Measurements from ENCODE around the gene IGDCC3. TPM values are rescaled to one million over a fixed set of nuclear protein-coding genes. Genes with fewer than 3 reads are reported as not detected.
A peak's percentile ranks its signal among the peaks of the same experiment; 100 is the strongest.

Gene IGDCC3
- total RNA-seq, 6 experiments from 2014 or later, result not detected

DNA sequence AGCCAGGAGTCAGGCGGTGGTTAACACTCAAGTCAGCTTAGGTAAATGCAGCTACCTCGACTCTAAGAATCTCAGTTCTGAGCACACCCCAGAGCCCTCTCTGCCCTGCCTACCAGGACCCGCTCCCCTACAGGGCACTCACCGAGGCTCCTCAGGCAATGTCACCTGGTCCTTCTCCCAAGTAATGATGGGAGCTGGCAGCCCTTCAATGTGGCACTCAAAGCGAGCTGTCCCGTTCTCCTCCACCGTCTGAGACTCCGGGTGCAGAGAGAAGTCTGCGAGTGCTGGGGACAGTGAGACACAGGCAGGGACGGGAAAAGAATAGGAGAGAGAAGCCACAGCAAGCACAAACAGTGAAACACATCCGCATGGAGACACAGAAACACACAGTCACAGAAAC, 32.2 kb upstream of the IGDCC3 start:
- H3K9me3 Mint-ChIP-seq, result no peaks in the 10 kb centered on the region
- no peaks in the 10 kb centered on the region for H3K36me3 Mint-ChIP-seq (ENCODE audit: low read depth)
- DNase-seq, result no peak
- no peak overlapping the region for H3K4me3 Mint-ChIP-seq
- peaks cover 2% of the 10 kb centered on the region for H3K27me3 Mint-ChIP-seq (ENCODE audit: insufficient read depth)
- TF ChIP-seq, protein P1, sequence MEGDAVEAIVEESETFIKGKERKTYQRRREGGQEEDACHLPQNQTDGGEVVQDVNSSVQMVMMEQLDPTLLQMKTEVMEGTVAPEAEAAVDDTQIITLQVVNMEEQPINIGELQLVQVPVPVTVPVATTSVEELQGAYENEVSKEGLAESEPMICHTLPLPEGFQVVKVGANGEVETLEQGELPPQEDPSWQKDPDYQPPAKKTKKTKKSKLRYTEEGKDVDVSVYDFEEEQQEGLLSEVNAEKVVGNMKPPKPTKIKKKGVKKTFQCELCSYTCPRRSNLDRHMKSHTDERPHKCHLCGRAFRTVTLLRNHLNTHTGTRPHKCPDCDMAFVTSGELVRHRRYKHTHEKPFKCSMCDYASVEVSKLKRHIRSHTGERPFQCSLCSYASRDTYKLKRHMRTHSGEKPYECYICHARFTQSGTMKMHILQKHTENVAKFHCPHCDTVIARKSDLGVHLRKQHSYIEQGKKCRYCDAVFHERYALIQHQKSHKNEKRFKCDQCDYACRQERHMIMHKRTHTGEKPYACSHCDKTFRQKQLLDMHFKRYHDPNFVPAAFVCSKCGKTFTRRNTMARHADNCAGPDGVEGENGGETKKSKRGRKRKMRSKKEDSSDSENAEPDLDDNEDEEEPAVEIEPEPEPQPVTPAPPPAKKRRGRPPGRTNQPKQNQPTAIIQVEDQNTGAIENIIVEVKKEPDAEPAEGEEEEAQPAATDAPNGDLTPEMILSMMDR (IDR thresholded peaks at IDR 0.05), result no peak
- H3K27ac Mint-ChIP-seq, result no peak overlapping the region
- H3K4me1 Mint-ChIP-seq (ENCODE audit: low read depth), result peaks cover 25% of the 10 kb centered on the region

DNA sequence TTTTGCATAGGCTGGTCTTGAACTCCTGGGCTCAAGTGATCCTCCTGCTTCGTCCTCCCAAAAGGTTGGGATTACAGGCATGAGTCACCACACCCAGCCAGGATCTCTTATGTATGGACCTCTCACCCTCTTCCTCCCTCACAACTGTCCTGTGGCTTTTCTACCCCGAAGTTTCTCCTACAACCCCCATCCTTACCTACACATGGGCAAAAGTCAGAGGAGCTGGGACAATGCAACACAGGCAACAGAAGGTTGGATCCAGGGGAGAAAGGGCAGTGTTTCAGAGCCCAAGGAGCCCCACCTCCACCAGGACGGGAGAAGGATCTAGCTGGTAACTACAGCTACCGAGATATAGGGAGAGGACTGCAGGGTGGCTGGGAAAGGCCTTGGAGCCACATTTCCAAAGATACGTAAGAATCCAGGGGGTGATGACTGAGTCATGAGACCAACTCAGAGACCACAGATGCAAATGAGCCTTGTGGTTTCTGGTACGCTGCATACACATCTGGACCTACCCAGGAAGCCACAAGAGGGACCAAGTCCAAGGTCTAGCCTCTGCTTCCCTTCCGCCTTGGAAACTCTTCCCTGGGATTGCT, 31.3 kb upstream of the IGDCC3 start:
- TF ChIP-seq, protein P1 (IDR thresholded peaks at IDR 0.05), result 0 out of 2 replicates have a peak, but pooled peaks have one; percentile 29
- peaks cover 24% of the 10 kb centered on the region for H3K4me1 Mint-ChIP-seq (ENCODE audit: low read depth)
- peaks cover 1% of the 10 kb centered on the region for H3K27me3 Mint-ChIP-seq (ENCODE audit: insufficient read depth)
- H3K27ac Mint-ChIP-seq, result peak overlapping the region; percentile 87
- peak; percentile 85 for DNase-seq
- no peaks in the 10 kb centered on the region for H3K9me3 Mint-ChIP-seq
- peak overlapping the region; percentile 68 for H3K4me3 Mint-ChIP-seq
- H3K36me3 Mint-ChIP-seq (ENCODE audit: low read depth), result no peaks in the 10 kb centered on the region

DNA sequence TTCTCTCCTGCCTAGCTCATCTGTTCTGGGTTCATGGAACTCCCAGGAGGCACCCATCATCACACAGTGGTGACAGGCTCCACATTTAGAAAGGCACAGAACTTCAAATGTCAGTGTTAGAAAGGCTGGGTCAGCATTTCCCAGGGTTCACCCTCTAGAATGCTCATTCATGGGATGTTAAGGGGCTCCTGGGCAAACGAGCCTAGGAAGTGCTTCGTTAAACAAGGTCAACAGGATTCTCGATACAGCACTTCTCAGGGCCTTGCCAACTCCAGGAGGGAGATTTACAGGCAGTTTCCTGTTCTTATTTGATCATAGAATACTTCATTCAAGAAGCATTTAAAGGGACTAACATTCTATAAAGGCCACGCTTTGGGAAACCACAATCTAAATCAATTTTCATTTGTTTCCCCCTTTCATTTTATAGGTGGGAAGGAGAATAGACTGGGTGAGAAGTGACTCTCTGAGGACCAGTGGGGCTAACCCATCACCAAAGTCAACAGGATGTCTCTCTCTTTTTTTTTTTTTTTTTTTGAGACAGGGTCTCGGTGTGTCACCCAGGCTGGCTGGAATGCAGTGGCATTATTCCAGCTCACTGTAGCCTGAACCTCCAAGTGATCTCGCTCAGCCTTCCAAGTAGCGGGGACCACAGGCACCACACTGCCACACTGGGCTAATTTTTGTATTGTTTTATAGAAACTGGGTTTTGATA, 30.7 kb upstream of the IGDCC3 start:
- H3K36me3 Mint-ChIP-seq (ENCODE audit: low read depth), result no peaks in the 10 kb centered on the region
- TF ChIP-seq, protein P1 (IDR thresholded peaks at IDR 0.05), result no peak
- DNase-seq, result no peak
- peaks cover 20% of the 10 kb centered on the region for H3K4me1 Mint-ChIP-seq (ENCODE audit: low read depth)
- peaks cover 4% of the 10 kb centered on the region for H3K27me3 Mint-ChIP-seq (ENCODE audit: insufficient read depth)
- H3K4me3 Mint-ChIP-seq, result peak overlapping the region; percentile 68
- peak overlapping the region; percentile 87 for H3K27ac Mint-ChIP-seq
- no peaks in the 10 kb centered on the region for H3K9me3 Mint-ChIP-seq

DNA sequence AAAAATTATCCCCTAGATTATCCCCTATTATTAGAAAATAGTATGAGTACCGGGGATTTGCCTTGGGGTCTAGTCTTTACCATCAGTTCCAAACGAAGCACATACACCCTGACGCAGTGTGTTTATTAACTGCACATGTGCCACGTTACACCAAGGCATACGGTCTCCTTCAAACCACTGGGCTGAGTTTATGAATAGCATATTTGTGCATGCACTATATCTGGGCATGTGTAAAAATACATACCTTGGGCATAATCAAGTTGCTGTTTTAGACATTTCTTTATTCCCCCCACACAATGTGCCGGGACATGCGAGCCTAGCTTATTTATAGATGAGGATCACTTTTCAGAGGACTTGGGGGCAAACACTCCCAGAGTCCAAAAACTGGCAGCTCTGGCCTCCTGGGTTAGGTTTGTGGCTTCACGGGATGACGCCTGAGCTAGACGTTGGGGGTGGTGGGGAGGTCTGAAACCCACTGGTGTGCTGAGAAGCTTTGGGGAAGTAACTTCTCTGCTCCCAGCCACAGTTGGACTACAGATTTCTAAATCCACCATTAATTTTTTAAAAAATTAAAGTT, 28.7 kb upstream of the IGDCC3 start:
- Mint-ChIP-seq H3K36me3 (ENCODE audit: low read depth) (no peaks in the 10 kb centered on the region), H3K27ac (no peak overlapping the region), H3K9me3 (no peaks in the 10 kb centered on the region), H3K4me3 (no peak overlapping the region), H3K4me1 (ENCODE audit: low read depth) (peaks cover 20% of the 10 kb centered on the region), H3K27me3 (ENCODE audit: insufficient read depth) (peaks cover 10% of the 10 kb centered on the region)
- DNase-seq, result no peak
- TF ChIP-seq, protein P1 (IDR thresholded peaks at IDR 0.05), result no peak

DNA sequence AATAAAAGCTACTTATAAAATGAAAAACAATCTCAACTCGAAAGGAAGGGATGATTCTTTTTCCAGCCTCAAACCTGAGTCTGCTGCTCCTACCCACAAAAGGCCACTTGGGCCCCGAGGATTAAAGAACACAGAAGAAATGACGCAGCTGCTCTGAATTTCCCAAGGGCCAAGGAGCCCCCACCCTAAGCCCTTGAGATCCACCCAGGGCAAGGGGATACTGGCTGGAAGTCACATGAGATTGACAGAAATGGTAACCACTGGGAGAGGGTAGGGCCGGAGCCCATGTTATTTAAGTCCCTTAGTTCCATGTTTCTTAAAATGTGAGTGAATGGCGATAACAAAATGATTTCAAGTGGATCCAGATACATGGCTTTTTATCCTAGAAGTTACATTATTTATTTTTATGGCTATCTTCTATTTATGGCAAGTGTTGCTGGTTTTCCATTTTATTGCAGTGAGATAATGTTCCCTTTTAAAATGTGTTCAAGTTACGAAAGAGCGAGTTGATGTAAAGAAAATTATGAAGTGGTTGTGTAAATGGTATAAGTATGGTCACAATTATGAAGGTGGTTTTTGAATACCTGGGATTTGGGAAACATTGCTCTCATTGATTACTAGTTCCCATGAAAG, 28.1 kb upstream of the IGDCC3 start:
- DNase-seq, result no peak
- Mint-ChIP-seq H3K27ac (no peak overlapping the region), H3K4me1 (ENCODE audit: low read depth) (peaks cover 22% of the 10 kb centered on the region), H3K27me3 (ENCODE audit: insufficient read depth) (peaks cover 10% of the 10 kb centered on the region), H3K36me3 (ENCODE audit: low read depth) (no peaks in the 10 kb centered on the region), H3K9me3 (no peaks in the 10 kb centered on the region), H3K4me3 (no peak overlapping the region)
- TF ChIP-seq, protein P1 (IDR thresholded peaks at IDR 0.05), result no peak

Data from HFFc6 (cell line).